HG03280 (cell line): ENCODE results near the gene FAM221B.

Experiments
- ATAC-seq: cut with Tn5 transposase; IDR thresholded peaks from one replicate; pipeline ENCODE4 v1.9.1; 2021; ENCODE audit warnings: mild to moderate bottlenecking, moderate library complexity; ENCODE audit not compliant: unreplicated experiment

The FAM221B gene

DNA sequence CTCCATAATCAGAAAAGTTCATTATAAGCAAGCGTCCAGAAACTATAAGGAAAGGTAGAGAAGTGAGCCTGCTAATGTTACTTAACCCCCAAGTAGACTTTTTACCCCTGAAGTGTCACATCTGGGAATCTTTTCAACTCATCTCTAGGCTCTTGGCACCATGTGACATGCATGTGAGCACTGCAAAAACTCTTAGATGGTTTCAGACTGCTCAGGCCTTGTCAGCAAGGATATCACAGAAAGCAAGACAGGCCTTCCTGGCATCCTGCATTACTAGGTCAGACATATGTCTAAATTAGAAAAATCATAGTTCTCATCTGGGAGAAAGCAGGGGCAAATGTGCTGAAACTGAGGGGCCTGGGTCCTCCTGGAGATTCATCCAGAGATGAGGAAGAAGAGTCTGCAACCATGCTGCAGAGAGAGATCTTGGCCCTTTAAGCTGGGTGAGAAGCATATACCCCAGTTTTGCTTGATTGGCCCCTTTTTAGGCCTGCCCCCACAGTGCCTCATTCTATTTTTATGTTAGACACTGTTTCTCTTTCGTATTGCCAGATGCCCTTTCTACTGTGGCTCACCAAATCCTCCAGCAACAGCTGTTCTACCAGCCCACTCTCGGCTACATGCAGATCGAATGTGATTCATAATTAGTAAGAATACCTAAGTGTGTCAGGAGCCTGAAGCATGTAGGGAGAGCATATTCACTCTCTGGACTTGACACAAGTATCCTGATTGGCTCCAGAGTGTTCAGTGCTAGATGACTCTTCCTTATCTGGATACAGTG lies 19.4 kb upstream of the FAM221B start:
- peak; percentile 87 for ATAC-seq

DNA sequence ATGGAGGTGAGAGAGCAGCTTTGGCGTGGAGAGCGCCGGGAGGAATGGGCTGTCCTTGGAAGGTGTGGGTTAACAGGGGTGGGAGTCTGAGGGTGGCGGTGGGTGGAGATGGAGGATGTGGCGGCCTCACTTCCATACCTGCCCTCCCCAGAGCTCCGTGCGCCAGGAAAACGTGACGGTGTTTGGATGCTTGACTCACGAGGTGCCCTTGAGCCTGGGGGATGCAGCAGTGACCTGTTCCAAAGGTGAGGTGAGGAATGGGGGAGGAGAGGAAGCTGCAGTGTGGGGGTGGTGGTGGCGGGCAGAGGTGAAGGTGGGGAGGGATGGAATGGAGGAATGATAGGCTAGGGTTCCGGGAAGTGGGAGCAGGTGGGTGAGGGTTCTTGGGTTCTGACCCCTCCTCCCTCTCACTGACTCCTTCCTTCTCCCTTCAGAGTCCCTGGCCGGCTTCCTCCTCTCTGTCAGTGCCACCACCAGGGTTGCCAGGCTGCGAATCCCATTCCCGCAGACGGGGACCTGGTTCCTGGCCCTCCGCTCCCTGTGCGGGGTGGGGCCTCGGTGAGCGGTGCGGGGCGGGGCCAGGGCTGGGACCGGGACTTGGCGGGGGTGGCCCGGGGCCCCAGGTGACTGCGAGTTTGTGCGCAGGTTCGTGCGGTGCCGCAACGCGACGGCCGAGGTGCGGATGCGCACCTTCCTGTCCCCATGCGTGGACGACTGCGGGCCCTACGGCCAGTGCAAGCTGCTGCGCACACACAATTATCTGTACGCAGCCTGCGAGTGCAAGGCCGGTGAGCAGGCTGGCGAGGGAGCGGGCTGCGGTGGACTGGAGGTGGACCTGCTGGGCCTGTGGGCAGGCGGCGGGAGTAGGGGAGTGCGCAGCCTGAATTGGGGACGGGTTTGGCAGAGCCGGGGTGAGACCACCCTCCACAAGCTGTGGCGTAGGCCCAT lies 17.6 kb upstream of the FAM221B start:
- no peak for ATAC-seq

DNA sequence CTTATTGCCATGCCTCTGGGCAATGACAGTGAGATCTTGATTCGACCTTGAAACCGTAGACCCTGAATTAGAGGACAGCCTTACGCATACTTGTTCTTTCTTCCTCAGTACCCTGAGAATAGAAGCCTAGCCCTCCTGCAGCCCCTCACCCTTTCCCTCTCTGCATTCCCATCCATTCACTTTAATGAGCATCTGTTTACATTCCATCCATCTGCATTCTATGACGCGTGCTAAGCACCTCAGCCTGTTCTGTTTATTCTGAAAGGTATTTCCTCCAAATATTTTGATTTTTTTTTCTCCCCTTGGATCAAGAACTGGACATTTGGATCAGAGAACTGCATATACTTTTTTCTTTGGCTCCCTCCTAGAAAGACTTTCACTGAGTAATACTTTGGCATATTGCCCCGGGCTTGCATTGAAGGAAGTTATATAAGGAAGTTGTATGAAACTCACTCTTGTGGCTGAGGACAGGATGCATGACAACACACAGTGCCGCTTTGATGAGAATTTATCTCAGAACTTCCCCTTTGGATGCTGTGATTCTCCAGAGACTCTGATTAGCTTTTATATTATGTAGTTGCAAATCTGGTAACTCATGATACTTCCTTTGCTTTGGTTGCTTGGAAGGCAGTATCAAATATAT lies 16.2 kb upstream of the FAM221B start:
- ATAC-seq = no peak

DNA sequence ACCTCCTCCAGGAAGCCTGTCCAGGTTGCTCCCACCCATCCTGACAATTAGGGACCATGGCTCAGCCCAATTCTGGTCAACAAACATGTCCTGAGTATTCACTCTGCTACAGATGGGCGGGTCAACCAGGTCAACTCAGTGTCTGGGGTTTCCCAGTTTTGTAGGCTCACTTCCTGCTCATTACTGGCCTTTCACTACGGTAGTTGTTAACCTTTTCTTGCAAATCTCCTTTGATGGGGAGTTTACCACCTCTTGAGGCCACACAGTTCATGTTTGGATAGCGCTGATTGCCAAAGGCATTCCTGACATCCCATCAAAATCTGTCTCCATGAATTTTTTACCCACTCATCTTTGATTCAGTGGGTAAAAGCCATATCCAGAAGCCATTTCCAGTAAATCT lies 14.3 kb upstream of the FAM221B start:
- peak; percentile 69 for ATAC-seq

DNA sequence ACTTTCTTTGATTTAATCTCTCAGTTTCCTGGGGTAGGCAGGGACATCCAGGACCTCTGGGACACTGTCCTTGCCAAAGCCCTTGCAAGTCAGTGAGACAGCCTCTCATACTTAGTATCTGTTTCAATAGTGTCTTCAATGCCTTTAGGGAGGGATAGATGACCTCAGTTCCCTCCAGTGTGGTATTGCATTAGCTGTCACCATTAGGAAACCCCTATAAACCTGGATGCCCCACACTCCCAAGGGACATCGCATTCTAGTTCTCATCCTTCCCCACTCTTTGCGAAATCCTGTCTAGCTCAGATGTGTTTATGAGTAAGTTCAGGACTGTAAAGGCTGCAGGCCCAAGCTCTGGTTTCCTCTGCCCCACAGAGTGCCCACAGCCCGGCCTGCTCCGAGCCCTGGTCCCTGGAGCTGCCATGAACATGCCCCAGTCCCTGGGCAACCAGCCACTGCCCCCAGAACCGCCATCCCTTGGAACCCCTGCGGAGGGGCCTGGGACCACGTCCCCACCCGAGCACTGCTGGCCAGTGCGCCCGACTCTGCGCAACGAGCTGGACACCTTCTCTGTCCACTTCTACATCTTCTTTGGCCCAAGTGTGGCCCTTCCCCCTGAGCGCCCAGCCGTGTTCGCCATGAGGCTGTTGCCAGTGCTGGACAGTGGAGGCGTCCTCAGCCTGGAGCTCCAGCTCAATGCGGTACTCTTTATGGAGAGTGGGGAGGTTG lies 13.7 kb upstream of the FAM221B start:
- no peak for ATAC-seq

DNA sequence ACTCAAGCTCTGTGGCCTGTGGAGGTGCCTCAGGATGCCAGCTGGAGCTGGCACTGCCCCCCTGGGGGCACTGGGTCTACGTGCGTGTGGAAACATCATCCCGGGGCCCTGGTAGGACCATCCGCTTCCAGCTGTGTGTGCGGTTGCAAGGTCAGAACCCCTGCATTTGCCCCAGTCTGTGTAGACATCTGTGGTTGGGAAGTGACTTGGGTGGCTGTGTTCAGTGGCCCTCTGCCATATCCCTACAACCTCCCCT lies 13.0 kb upstream of the FAM221B start:
- no peak for ATAC-seq

DNA sequence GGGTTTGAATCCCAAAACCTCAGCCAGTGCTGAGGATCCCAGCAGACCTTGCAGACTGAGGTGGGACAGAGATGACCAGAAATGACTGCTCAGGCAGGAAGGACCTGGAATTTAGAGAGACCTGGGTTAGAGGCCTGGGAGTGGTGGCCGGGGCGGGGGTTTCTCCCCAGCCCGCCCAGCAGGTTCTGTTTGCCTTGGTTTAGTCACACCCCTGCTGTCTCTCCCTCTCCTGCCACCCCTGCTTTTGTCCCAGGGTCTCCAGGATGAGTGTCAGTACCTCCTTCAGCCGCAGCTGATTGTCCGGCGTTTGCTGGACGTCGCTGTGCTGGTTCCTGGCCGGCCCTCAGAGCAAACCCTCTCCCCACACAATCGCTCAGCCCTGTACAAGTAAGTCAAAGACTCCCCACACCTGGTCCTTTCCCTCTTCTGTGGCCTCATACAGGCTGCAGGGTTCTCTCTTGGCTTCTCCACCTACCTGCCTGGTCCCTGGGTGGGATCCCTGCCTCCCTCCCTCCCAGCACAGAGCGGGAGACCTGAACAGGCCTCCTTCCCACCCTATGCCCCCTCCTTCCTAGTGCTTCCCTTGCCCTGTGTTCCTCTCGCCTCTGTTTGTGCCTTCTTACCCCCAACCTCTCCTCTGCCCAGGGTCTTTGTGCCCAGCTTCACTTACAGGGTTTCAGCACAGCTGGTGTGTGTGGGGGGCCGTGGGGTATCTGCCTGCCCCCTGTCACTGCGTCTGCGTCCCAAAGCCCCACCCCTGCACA lies 12.5 kb upstream of the FAM221B start:
- no peak for ATAC-seq

DNA sequence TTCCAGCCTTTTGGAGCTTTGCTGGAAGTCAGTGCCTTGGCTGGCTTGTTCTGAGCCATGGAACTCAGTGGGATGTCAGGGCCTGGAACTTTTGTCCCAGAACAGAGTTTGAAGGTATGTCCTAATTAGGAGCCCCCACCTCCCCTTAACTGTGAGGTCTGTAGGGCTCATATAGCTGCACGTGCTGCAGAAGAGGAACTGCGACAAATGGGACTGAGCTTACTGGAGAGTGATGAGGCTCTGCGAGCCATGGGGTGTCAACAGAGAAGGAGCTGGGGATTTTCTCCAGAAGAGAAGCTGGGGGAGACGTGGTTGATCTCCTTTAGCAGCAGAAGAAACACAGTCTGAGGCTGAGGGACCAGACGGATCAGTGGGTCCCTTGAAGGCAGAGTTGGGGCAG lies 11.4 kb upstream of the FAM221B start:
- no peak for ATAC-seq

DNA sequence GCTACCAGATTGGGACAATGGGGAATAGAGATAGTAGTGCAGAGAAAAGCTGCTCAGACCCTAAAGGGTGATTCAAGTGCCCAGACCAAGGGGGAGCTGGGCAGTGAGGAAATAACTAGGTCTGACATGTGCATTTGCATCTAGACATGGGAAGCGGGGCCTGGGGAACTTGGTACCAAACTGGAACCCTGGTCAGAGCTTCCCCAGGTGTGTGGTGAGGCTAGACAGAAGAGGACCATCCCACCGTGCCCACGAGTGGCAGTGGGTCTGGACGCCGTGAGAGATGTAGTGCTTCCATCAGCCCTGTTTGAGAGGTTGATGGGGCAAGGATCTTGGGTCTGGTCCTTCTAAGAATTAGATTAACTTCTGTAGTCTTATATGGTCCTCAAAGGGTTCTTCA lies 8.1 kb upstream of the FAM221B start:
- ATAC-seq = no peak

DNA sequence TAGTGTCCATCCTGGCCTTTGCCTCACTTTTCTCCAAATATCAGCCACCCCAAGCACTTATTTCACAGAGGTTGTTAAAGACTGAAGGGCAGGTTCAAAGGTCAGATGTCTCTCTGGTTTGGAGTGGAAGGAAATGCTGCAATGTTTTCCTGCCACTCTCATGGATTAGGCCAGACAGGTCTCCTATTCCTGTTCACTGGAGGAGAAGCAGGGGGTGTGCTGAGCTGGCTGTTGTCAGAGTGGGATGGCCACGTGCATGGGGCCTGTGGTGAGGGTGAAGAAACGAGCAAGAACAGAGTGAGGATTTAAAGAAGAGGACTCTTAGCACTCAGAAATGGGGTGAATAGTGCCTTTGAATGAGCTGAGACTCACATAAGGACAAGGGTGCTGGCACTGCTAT lies 7.2 kb upstream of the FAM221B start:
- no peak for ATAC-seq

DNA sequence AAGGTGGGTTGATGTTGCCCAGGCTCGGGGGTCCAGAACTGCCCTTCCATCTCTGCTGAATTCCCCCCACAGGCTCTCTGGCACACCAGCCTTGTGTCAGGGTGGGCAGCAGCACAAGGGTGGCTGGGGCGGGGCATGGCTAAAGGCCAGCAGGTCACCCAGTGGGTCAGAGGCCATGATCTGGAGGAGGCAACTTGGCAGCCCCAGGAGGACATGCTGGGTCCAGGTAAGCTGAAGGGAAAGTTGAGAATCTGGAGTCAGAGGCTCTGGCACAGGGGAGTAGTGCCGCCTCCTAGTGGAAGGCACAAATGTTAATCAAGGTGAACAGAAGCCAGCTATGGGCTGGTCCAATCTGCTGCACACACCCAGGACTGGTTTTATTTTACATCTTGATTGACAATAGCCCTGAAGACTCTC lies 6.7 kb upstream of the FAM221B start:
- no peak for ATAC-seq

DNA sequence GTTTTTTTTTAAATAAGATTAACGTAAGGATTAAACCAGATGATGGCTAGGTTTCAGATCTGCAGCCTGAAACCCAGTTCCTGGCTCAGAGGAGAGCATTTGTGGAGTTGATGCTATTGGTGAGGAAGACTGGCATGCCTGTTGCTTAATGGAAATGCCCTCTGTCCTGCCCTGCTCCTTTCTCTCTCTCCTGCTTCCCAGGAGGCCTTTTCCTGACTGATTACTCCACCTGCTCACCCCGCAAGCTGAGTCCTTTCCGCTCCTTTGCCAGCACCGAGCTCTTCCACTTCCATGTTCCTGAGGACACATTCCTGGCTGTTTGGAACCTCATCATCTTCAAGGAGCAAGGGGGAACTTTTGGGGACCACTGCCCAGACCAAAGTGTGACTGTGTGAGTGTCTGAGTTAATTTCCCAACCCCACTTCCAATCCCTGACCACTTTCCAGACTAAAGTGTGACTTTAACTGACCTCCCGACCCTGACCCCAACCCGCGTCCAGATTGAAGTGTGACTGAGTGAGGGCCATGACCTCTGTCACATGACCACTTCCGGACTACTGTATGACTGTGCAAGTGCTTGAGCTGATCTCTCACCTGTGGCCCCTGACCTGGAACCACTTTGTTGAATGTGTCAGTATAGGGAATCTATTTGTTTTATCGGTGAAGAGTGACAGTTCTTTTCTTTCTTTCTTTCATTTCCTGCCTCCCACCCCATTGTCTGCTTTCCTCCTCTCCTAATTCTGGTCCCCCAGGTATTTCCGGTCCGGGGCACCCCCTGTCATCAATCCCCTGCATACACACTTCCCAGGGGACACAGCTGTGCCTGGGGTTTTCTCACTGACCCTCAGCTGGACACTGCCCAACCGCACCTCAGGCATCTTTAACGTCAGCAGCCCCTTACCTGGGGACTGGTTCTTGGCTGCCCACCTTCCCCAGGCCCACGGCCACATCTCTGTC lies 6.0 kb upstream of the FAM221B start:
- ATAC-seq = no peak

DNA sequence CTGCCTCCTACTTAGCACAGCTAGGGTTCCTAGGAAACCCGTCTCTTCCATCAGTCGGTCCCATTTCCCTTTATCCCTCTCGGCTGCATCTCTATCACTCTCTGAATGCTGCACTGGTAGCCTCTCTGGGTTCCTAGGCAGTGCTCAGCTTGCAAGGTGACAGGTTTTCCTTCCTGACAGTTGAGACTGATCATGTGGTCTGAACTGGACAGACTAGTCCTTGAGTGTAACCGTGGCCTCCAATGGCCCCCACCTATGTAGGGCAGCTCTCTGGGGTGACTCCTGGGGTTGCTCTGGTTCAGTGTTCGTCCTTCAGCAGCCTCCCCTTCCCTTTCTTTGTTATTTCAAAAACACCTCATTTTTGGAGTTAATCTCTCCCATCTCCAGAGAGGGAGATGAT lies 4.3 kb upstream of the FAM221B start:
- ATAC-seq = no peak

DNA sequence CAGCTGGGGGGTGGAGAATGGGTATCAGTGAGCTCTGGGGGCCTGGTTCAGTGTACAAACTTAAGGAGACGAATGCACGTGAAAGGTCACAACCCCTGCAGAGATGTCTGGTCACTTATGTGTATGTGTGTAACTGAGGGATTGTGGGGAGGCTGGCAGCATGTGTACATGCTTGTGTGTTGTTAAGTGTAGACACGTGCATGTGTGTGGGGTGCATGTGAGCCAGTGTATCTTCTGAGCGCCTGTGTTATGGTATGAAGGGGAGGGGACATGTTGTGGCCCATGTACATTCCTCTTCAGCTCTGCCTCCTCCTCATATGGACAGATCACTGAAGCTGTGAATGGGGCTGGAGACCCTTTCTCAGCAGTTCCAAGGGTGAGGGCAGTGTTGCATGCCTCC lies 2.5 kb upstream of the FAM221B start:
- ATAC-seq = no peak

DNA sequence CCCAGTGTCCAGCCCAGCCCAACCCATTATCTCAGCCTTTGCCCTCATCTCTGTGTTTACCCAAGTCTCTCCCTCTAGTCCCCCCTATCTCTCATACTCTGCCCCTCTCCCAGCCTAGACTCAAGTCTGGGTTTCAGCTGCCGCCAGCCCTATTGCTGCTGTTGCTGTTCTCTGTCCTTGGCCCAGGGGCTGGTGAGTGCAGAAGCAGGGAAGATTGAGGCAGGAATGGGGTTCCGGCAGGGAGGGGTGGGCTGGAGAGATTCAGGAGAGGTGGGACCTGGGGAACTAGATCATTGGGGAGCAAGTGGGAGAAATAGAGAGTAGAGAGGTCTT lies 1.2 kb upstream of the FAM221B start:
- ATAC-seq = no peak

DNA sequence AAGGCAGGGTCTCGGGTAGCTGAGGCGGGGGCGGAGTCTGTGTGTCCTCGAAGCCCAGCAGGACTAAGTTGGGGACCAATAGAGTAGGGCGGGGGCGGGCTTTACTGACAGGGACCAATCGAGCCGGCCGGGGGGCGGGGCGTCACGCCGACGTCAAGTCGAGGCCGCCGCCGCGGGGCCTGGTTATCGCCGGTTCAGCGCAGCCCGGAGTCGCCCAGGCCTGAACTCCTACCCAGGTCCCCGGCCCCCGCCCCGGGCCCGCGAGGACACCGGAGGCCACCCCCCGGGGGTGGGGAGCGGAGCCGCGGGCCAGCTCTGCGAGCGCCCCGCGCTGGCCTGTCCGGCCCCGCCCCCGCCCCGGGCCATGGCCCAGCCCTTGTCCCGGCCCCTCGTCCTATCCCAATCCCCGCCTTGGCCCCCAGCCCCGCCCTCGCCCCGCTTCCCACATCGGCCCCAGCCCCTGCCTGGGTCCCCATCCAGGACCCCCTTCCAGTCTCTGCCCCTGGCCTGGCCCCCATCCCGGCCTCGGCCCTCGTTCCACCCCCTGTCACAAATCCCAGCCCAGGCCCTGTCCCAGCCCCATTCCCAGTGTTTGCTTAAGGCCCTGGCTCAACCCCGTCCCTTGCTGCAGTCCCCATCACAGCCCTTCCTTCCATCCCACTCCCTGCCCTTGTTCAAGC lies 692 bp upstream of the FAM221B start, which contains the start of gene TMEM8B:
TSS of gene TMEM8B (plus strand) at position 145 of the 680 bp plus-strand sequence. CDS start at position 365, 220 bp downstream.
- peak; percentile 80 for ATAC-seq

DNA sequence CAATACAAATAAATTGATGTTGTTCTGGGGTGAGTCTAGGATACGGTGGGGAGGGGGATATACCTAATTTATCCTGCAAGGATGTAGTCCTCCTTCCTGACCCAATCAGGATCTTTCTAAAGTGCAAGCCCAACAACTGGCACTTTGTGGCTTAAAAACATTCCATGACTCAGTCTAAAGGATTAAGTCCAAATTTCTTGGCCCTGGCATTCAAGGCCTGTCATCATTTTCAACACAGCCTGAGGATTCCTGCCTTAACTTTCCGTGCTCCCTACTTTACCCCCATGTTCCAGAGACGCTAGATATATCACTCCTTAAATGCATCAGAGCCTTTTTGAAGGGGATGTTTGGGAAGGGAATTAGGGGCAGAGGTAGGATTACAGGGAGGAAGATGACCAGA lies 1.0 kb downstream of the FAM221B start:
- no peak for ATAC-seq

DNA sequence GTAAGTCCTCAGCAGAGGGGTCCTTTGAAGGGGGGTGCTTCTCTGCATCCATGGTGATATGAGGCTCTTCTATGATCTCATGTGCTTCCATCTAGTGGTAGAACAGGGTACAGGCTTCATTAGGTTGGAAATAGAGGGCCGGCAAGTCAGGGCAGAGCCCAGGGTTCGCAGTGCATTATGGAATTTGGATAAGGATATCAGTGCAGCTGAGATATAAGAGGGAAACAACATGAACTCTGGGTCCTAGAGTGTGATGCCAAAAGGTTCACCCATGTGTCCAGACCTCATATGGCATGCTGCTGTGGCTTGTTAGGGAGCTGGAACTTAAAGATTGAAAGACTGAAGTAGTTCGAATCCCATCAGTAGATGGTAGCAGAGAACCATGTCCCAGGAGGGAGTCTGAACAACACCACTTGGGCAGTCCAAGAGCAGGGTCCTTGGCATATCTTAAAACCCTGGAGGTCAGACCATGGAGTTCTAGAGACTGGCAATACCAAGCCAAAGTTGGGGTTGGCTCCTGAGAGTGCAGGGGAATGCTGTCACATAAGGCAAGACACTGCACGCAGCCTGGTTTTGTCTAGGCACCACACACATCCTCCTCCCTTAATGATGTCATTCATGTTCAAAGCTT lies 2.3 kb downstream of the FAM221B start:
- ATAC-seq = peak; percentile 46
